ENCODE measurements around the gene PDGFRB. TPM values are rescaled to one million over a fixed set of nuclear protein-coding genes. Genes with fewer than 3 reads are reported as not detected.

The PDGFRB gene
- total and polyA plus RNA-seq, 9 of the 15 experiments (the other 6 are each of a cell fraction or from before 2014, with no cell fraction given) = 0.01 to 1.5 (median 0.09) TPM; not detected in 3

DNA sequence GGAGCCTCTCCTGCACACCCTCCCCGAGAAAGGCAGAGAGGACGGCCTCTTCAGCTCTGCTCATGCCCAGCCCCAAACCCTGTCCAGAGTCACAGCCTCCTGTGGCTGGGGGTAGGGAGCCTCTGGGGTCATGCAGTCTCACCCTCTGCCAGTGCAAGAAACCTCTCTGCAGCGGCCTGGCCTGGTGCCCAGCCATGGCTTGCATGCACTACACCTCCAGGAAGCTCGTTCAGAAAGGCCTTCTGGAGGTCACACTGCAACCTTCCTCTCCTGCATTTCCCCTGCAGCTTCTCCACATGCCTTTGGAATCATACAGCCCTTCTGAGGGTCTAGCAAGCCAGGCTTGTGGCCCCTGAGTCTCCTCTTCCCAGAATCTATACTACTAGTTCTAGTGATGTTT is 87.2 kb downstream of the PDGFRB start:
- Histone ChIP-seq H3K9me1 (ENCODE audit: control insufficient read depth, insufficient read depth, low read length) (peaks cover 3% of the 10 kb centered on the region), H4K20me1 (replicated peaks; ENCODE audit: control insufficient read depth, insufficient read depth, low read length) (no peaks in the 10 kb centered on the region; the same call in 1 of the 2 replicates), H3K4me1 (replicated peaks in 1 of 2; ENCODE audit: control insufficient read depth in 2 of 2, insufficient read depth in 2 of 2, low read length in 2 of 2) (peaks cover 0 to 7% of the 10 kb centered on the region in 2 experiments; a peak in 2 of 5 replicates), H3K4me3 (no peak overlapping the region), H3K4me2 (ENCODE audit: insufficient read depth, low read length) (no peak overlapping the region), H3K27me3 (ENCODE audit: control insufficient read depth in 2 of 2, insufficient read depth in 2 of 2, low read length in 2 of 2) (peaks cover 10 to 43% of the 10 kb centered on the region in 2 experiments), H3K27ac (ENCODE audit: extremely low read depth, low read depth, low read length) (no peak overlapping the region), H3K9me3 (replicated peaks; ENCODE audit: control insufficient read depth, insufficient read depth, low read depth, low read length) (no peaks in the 10 kb centered on the region), H3K36me3 (ENCODE audit: control insufficient read depth, insufficient read depth, low read length) (no peaks in the 10 kb centered on the region), H3K9ac (ENCODE audit: insufficient read depth in 1 of 2, low read depth in 2 of 2, low read length in 2 of 2) (no peak overlapping the region), H3K79me2 (ENCODE audit: control insufficient read depth, insufficient read depth, low read length) (no peaks in the 10 kb centered on the region), H2AFZ (ENCODE audit: low read depth, low read length) (no peak overlapping the region)
- FAIRE-seq = no peak
- BruUV-seq (replicated peaks) = no TSS peak
- 12% methylated on average over 4 of the region's 4 CpGs for WGBS (ENCODE audit: insufficient coverage, low coverage, missing lambda C conversion rate)
- in situ Hi-C loops (cut with MboI) (no loop called here), intact Hi-C loops (cut with micrococcal nuclease) (no loop called here)
- POLR2A ChIA-PET = interaction anchor here (0.6 to 2.2 kb wide), 4 partner anchors 9 to 121 kb away, joined by 3 to 6 read pairs (median 5); partner anchors contain the start of gene SLC6A7
- CTCF ChIA-PET (ENCODE audit: low intra/inter-chr PET ratio) = no interaction called here
- no peak for DNase-seq (ENCODE audit: extremely low read depth in 1 of 4, low spot score in 3 of 4)
- TF ChIP-seq PURB (CRISPR knock-in tag; IDR thresholded peaks at IDR 0.05; ENCODE audit: low read depth) = no peak
- TF ChIP-seq, protein P1, sequence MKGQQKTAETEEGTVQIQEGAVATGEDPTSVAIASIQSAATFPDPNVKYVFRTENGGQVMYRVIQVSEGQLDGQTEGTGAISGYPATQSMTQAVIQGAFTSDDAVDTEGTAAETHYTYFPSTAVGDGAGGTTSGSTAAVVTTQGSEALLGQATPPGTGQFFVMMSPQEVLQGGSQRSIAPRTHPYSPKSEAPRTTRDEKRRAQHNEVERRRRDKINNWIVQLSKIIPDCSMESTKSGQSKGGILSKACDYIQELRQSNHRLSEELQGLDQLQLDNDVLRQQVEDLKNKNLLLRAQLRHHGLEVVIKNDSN (CRISPR knock-in tag; IDR thresholded peaks at IDR 0.05) = no peak
- TF ChIP-seq, protein P2, sequence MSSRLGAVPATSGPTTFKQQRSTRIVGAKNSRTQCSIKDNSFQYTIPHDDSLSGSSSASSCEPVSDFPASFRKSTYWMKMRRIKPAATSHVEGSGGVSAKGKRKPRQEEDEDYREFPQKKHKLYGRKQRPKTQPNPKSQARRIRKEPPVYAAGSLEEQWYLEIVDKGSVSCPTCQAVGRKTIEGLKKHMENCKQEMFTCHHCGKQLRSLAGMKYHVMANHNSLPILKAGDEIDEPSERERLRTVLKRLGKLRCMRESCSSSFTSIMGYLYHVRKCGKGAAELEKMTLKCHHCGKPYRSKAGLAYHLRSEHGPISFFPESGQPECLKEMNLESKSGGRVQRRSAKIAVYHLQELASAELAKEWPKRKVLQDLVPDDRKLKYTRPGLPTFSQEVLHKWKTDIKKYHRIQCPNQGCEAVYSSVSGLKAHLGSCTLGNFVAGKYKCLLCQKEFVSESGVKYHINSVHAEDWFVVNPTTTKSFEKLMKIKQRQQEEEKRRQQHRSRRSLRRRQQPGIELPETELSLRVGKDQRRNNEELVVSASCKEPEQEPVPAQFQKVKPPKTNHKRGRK (tag; IDR thresholded peaks at IDR 0.05) = no peak
- no peak for TF ChIP-seq U2AF1 (optimal IDR thresholded peaks at IDR 0.05; ENCODE audit: low read depth, low read length)
- TF ChIP-seq FOXA3 (CRISPR knock-in tag; conservative IDR thresholded peaks at IDR 0.05 in 1 of 2, IDR thresholded peaks at IDR 0.05 in 1 of 2) = no peak
- TF ChIP-seq, protein P3, sequence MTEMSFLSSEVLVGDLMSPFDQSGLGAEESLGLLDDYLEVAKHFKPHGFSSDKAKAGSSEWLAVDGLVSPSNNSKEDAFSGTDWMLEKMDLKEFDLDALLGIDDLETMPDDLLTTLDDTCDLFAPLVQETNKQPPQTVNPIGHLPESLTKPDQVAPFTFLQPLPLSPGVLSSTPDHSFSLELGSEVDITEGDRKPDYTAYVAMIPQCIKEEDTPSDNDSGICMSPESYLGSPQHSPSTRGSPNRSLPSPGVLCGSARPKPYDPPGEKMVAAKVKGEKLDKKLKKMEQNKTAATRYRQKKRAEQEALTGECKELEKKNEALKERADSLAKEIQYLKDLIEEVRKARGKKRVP (CRISPR knock-in tag; IDR thresholded peaks at IDR 0.05) = no peak
- no peak for TF ChIP-seq KAT2B (IDR thresholded peaks at IDR 0.05; ENCODE audit: low read depth, low read length)
- TF ChIP-seq, protein P4, sequence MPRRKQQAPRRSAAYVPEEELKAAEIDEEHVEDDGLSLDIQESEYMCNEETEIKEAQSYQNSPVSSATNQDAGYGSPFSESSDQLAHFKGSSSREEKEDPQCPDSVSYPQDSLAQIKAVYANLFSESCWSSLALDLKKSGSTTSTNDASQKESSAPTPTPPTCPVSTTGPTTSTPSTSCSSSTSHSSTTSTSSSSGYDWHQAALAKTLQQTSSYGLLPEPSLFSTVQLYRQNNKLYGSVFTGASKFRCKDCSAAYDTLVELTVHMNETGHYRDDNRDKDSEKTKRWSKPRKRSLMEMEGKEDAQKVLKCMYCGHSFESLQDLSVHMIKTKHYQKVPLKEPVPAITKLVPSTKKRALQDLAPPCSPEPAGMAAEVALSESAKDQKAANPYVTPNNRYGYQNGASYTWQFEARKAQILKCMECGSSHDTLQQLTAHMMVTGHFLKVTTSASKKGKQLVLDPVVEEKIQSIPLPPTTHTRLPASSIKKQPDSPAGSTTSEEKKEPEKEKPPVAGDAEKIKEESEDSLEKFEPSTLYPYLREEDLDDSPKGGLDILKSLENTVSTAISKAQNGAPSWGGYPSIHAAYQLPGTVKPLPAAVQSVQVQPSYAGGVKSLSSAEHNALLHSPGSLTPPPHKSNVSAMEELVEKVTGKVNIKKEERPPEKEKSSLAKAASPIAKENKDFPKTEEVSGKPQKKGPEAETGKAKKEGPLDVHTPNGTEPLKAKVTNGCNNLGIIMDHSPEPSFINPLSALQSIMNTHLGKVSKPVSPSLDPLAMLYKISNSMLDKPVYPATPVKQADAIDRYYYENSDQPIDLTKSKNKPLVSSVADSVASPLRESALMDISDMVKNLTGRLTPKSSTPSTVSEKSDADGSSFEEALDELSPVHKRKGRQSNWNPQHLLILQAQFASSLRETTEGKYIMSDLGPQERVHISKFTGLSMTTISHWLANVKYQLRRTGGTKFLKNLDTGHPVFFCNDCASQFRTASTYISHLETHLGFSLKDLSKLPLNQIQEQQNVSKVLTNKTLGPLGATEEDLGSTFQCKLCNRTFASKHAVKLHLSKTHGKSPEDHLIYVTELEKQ (CRISPR knock-in tag; IDR thresholded peaks at IDR 0.05) = no peak
- TF ChIP-seq, protein P5, sequence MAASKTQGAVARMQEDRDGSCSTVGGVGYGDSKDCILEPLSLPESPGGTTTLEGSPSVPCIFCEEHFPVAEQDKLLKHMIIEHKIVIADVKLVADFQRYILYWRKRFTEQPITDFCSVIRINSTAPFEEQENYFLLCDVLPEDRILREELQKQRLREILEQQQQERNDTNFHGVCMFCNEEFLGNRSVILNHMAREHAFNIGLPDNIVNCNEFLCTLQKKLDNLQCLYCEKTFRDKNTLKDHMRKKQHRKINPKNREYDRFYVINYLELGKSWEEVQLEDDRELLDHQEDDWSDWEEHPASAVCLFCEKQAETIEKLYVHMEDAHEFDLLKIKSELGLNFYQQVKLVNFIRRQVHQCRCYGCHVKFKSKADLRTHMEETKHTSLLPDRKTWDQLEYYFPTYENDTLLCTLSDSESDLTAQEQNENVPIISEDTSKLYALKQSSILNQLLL (CRISPR knock-in tag; IDR thresholded peaks at IDR 0.05; ENCODE audit: borderline replicate concordance) = no peak
- TF ChIP-seq ETV6 (IDR thresholded peaks at IDR 0.05; ENCODE audit: borderline replicate concordance in 1 of 2, low read depth in 2 of 2, low read length in 1 of 2) = no peak
- TF ChIP-seq ETV6 (CRISPR knock-in tag; IDR thresholded peaks at IDR 0.05; ENCODE audit: borderline replicate concordance) = no peak
- TF ChIP-seq FOXM1 (IDR thresholded peaks at IDR 0.05; ENCODE audit: low read depth) = no peak
- TF ChIP-seq FOXM1 (CRISPR knock-in tag; IDR thresholded peaks at IDR 0.05; ENCODE audit: low read depth) = no peak
- no peak for ATAC-seq
